Epithelial cell of proximal tubule (primary cell): ENCODE data around the gene LRRFIP1. TPM values are rescaled to one million over a fixed set of nuclear protein-coding genes. Genes with fewer than 3 reads are reported as not detected.
A peak's percentile ranks its signal among the peaks of the same experiment; 100 is the strongest.

Experiments used
- DNase-seq: peaks from one replicate; pipeline ENCODE4 v3.0.0-alpha.2; 2011; ENCODE audit warnings: low read depth
- H3K4me3 ChIP-seq: 2 replicates; pipeline ENCODE4 v1.5.1; 2011; ENCODE audit warnings: low read depth, mild to moderate bottlenecking, low read length
- CTCF ChIP-seq: conservative IDR thresholded peaks from 2 replicates; pipeline ENCODE4 v1.5.1; 2012; ENCODE audit warnings: low read depth, mild to moderate bottlenecking, low read length
- total RNA-seq: library from RNA; depleted of rRNA; stranded (reverse); fragments of >200 nt; gene quantifications from 2 replicates; pipeline ENCODE4 v1.2.3, GENCODE V29; 2015

Gene LRRFIP1
- total RNA-seq, 1 donor from 2014 or later, result 69.0 TPM

- DNase-seq, result no peak
- no peak overlapping the region for H3K4me3 ChIP-seq
- no peak for TF ChIP-seq CTCF
Observed at GRCh38 chr2:237695201-237695780, 67.9 kb downstream of the LRRFIP1 start.

- DNase-seq, result no peak
- no peak for TF ChIP-seq CTCF
- peak overlapping the region; percentile 30 for H3K4me3 ChIP-seq
Observed at GRCh38 chr2:237696461-237696860, 69.1 kb downstream of the LRRFIP1 start.

- no peak overlapping the region for H3K4me3 ChIP-seq
- no peak for TF ChIP-seq CTCF
- no peak for DNase-seq
Observed at GRCh38 chr2:237697586-237698357, 70.4 kb downstream of the LRRFIP1 start.

- no peak for DNase-seq
- TF ChIP-seq CTCF, result no peak
- H3K4me3 ChIP-seq, result no peak overlapping the region
Observed at GRCh38 chr2:237698358-237698694, 70.9 kb downstream of the LRRFIP1 start.

GRCh38 chr2:237699870-237700511, 72.6 kb downstream of the LRRFIP1 start:
- no peak overlapping the region for H3K4me3 ChIP-seq
- no peak for TF ChIP-seq CTCF

GRCh38 chr2:237700512-237701032, 73.2 kb downstream of the LRRFIP1 start:
- TF ChIP-seq CTCF, result no peak
- no peak for DNase-seq
- H3K4me3 ChIP-seq, result no peak overlapping the region

More at GRCh38 chr2:237699870-237700511, 72.6 kb downstream of the LRRFIP1 start:
- no peak for DNase-seq
